DMS 273 (cell line): ENCODE results near the gene NEUROG3.
"Not testable (repeated sequence)": the region's sequence is repeated elsewhere in the genome, so short reads cannot be mapped to it uniquely, and the experiment has no call there.

Experiments
- DNase-seq: peaks from one replicate; lab custom pipeline; 2025; ENCODE audit not compliant: unreplicated experiment; lab: John Stamatoyannopoulos, UW

NEUROG3 gene

DNA sequence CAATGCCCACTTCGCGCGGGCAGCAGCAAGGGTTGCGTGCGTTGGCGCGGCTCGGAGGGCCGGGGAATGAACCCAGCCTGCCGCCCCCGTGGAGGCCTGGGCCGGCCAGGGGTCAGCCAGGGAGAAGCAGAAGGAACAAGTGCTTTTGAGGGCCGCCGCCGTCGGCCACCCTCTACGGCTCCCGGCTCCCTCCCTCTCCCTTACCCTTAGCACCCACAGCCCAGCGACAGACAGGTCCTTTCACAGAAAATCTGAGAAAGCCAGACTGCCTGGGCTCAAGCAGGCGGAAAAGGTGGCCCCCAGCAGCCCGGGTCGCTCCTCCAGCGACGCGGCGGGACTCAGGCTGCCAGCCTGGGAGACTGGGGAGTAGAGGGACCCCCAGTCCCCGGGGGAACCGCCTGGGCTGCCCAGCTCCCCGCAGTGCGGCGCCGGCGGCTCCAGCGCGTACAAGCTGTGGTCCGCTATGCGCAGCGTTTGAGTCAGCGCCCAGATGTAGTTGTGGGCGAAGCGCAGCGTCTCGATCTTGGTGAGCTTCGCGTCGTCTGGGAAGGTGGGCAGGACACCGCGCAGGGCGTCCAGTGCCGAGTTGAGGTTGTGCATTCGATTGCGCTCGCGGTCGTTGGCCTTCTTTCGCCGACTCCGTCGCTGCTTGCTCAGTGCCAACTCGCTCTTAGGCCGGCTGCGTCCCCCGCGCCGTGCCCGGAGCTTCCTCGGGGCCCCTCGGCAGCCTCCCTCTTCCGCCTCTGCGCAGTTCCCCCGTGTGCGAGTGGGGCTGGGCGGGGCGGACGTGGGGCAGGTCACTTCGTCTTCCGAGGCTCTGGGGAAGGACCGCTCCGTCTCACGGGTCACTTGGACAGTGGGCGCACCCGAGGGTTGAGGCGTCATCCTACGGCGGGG, 815 bp downstream of the NEUROG3 start:
- peak; percentile 52 for DNase-seq

DNA sequence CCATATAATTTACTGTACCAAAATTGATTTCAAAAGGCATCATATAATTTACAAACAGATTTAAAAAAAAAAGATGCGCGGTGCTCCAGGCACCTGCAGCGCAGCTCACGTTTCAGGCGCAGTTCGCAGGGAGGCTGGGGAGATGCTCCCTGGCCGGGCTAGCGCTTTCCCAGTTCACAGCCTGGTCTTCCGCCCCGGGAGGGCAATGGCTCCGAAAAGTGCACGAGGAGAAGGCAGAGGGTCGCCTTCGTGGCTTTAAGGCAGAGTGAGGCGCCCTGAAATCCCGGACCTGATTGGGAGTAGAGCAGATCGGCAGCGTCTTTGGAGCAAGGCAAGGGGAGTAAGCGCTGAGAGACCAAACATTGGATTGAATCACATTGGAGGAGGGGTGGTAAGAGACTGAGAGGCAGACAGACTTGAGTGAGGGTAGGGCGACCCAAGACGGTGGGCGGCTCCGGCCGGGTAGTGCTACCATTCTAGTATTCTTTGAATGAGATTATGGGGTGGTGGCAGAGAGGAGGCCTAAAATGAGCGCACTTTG, 1.5 kb downstream of the NEUROG3 start:
- DNase-seq = peak; percentile 13

DNA sequence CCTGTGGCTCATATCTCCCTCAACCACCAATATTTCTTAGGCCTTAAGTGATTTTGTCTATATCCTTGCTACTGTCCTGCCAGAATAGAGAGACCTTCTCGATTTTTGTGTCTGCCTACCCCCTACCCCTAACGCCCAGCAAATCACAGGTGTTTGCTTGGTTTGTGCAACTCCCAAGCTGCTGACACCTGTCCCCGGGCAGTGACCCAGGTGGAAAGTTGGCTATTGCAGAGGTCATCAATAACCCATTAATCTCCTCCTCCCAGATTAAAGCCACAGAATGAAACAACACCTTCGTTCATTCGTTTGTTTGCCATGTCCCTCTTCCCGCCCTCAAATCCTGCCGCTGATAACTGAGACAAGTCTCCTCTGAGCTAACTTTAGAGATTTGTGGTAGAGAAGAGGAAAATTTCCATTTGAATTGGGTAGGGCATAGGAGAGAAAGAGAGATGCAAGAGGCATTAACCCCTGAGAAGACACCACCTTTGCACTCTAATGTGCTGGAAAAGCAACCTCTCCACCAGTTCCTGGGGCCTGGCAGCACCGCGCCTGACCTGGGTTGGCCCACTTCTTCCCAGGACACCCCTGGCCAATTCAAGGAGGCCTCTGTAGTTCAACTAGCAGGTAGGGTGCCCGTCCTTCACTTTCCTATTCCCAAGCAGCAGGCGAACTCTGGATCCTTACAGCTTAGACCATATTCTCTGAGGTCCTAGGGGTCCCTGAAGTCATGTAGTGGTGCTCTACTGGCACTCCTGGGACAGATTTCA, 3.0 kb downstream of the NEUROG3 start:
- DNase-seq = no peak

DNA sequence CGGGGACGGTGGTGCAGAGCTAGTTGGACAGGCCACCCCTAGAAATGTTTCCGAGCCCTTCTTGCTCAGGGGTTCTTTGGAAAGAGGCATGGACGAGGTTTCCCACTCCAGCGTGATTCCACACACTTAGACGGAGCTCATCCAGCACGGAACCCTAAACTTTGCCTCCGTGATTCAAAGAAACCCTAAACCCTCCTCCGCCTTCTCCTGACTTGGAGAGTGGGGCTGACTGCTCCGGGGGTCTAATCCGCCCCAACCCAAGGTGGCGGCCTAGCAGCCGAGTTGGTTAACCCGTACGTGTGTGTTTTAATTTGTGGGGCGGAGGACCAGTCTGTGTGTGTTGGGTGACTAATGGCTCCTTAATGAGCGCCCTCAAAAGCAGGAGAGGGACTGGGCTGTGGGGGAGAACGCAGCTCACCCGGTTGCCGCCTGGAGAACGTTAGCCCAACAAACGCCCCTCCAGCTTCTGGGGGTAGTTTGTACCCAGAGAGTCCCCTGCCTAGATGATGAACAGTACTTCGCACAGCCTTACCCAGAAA, 3.8 kb downstream of the NEUROG3 start:
- DNase-seq = no peak

DNA sequence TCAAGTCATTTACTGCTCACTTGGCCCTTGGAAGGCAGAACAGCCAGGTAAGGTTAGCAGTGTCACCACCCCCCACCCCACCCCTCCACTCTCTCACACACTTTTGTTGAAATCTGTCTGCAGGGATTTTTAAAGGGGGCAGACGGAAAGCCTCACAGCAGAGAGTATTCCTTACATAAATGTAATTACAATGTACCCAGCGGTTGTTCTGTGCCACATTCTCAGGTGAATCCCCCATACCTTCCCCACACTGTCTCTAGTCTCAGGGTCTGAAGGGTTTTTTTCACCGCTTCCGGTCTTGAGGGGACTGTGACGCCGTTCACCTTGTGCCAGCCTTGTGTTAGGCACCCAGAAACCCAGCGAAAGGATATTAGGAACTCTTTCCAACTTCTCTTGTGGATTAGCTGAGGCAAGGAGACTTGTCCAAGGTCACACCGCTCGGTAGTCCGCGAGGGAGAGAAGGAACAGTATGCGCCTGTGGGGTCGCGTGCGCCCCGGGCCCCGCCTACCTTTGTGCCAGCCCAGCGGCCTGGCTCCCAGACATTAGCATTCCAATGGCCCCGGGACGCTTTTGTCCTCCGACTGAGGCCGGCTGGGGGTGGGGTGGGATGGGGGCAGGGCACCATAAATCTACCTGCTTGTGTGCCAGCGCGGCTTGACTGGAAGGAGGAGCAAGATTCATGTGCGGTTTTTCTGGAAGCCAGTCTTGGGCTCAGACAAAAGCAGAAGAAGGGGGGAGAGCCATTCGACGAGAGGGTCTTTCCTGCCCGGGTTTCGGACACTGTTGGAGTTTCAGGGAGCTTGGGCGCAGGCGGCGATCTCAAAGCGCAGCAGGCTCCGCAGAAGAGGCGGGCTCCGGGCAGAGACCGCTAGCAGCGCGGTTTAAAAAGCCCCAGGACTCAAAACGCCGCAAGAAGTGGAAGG, 4.5 kb downstream of the NEUROG3 start:
- DNase-seq = no peak

DNA sequence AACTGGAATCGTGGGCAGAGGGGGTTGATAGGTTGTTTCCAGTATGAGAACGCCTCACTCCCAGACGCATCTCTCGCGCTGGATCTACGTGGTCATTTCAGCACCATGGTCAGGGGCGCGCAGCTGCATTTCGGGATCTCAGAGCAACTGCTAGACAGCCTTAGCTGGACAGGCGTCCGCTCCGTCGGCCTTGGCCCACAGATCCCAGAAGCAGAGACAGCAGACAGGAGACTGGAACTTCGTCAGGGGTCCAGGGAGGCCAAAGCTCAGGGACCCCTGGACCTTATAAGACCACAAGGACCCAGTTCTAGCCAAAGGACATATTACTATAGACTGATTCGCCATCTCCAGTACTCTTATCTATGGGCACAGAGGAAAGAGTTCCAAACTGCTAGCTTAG, 5.3 kb downstream of the NEUROG3 start:
- DNase-seq = no peak

DNA sequence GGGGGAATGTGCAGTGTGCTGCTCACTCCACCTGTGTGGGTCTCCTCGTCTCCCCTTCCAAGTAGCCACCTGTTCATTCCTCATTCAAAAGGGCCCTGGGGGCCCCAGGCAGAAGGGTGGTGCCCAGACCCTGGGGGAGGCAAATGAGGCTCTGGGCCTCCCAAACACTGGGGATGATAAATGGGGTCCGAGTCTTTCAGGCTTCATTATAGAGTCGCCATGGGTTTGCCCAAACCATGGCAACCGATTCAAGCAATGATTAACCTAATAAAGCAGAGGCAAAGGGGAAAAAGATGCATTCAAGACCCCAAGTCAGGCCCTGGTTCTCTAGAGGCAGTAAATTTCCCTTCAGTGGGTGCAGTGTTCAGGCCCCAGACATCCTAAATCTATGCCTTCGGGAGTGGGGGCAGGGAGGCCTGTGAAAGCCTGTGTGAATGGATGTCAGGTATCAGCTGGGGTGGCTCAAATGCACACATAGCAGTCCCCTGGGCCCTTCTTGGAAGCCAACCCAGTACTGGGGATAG, 10.4 kb downstream of the NEUROG3 start:
- DNase-seq = peak; percentile 9

DNA sequence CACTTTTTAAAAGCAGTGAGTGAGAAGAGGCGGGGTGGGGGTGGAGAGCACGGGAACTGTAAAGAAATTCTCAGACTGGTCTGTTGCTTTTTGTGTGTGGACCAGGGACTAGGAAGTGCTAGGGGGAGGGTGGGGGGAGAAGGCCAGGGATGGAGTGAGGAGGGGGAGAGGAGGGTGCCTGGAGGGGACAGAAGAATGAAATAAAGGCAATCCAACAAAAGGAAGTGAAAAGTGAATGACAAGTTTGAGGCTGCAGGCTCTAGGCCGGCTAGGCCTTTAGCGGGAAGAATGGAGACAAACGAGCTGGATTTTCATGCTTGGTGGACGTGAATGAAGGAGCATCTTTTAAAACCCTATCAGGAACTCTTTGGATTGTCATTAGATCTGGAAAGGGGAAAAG, 13.7 kb downstream of the NEUROG3 start:
- DNase-seq = no peak

DNA sequence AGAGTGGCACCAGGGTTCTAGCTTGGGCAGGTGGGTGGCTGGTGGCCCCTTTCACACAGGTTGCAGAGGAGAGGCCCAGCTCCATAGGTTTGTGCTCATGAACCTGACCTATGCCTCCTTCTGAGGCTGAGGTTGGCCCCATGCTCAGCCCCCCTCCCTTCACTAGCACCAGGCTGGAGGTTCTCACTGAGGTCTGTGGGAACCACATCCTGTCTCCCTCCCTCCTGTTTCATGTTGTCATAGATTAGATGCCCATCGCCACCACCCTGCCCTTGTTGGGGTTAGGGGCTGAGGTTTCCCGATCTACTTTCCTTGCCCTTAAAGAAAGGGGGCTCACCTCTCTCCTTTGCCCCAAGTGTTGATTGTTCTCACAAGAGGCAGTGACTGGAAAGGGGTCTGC, 14.7 kb downstream of the NEUROG3 start:
- no peak for DNase-seq

DNA sequence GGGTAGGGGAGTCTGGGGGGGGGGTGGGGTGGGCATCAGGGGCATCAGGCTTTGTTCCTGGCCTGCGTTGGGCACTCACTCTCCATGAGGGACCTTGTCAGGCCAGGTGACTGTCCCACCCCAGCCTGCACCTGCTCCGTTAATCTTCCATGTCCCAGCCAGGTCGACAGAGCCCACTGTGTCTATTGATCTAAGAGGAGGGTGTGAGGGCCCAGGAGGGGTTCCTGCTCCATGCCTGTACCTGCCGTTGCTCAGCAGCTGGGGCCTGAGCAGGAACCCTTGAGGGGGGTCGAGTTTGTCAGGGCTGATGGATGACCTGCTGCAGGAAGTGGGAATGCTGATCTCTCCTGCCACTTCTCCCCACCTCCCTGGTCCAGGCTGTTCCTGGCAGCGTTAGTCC, 18.6 kb downstream of the NEUROG3 start:
- no peak for DNase-seq

DNA sequence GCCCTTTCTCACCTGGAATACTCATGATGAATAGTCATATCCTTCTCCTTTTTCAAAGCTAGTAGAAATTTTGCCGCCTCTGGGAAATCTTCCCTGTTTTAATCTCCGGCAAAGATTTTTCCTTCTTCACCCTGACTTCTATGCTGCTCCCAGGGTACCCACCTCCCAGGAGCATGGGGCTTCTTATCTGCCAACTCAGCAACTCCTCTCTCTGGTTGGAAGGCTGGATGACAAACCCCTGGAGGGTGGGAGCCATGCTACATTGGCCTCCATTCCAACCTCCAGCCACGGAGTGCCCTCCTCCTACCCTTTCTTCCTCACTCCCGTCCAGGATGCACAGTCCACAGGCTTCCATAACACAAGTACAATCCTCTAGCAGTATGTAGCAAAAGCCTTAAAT, 19.9 kb downstream of the NEUROG3 start:
- DNase-seq = no peak

DNA sequence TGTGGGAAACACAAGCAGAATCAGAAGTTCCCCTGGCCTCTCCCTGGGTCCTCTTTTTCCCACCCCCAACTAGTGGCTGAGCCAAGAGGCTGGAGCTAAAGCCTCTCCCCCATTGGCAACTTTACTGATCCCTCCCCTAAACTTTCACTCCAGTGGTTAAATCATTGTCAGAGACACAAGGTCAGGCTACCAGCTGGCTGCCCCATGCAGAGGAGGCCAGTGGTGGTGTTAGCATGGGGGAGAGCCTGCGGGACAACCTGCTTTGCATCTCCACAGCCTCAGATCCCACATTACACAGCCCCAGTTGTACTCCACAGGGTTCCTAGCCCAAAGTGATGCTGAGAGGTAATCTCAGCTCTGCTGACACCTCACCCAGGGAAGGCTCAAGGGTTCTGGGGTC, 21.0 kb downstream of the NEUROG3 start:
- no peak for DNase-seq

DNA sequence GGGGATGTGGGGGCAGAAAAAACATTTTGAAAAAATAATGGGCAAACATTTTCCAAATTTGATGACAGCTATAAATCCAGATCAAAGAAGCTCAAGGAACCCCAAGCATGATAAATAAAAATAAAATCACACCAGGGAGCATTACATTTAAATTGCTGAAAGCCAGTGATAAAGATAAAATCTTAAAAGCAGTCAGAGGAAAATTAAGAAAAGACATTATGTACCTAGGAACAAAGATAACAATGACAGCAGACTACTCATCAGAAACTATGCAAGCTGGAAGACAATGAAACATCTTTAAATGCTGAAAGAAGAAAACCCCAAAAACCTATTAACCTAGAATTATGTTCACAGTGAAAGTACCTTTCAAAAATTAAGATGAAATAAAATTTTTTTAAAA, 23.3 kb downstream of the NEUROG3 start:
- DNase-seq = peak; percentile 10

DNA sequence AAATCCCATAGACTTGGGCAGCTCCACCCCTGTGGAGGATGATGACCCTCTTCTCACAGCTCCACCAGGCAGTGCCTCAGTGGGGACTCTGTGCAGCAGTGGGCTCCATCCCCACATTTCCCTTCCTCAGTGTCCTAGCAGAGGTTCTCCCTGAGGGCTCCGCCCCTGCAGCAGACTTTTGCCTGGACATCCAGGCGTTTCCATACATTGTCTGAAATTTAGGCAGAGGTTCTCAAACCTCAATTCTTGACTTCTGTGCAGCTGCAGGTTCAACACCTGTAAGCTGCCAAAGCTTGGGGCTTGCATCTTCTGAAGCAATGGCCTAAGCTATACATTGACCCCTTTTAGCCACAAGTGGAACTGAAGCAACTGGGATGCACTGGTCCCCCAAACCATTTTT, 31.8 kb downstream of the NEUROG3 start:
- no peak for DNase-seq

DNA sequence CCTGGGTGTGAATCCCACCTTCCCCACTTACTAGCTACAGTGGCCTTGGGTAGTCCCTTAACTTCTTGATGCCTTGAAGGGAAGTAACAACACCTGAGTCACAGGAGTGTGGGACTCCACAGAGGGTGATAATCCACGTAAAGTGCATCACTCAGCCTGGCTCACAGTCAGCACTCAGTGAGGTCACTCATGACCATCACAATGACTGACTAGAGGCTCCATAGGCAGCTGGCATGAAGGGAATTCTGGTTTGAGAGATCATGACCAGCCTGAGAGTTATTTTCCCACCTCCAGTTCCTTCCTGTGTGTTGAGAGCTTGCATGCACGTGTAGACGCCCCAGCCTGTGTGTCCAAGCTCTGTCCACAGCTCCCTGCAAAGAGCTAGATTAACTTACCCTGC, 34.8 kb downstream of the NEUROG3 start:
- DNase-seq = no peak

DNA sequence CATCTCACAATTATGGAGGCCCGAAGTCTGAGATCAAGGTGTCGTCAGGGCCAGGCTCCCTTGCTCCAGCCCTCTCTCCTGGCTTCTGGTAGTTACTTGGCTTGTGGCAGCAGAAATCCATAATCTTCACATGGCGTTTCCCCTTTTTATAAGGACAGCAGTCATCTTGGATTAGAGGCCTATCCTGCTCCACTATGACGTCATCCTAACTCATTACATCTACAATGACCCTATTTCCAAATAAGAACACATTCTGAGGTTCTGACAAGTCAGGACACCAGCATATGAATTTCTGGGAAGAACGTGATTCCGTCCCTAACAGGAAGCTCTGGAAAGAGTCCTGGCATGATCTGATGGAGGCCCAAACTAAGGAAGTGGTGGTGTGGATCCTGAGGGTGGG, 35.8 kb downstream of the NEUROG3 start:
- DNase-seq = no peak

DNA sequence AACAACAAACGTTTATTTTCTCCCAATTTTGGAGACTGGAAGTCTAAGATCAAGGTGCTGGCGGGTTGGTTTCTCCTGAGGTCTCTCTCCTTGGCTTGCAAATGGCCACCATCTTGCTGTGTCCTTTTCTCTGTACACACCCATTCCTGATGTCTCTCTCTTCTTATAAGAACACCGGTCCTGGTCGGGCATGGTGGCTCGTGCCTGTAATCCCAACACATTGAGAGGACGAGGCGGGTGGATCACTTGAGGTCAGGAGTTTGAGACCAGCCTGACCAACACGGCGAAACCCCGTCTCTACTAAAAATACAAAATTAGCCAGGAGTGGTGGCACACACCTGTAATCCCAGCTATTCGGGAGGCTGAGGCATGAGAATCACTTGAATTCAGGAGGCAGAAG, 36.7 kb downstream of the NEUROG3 start:
- DNase-seq = not testable (repeated sequence)

DNA sequence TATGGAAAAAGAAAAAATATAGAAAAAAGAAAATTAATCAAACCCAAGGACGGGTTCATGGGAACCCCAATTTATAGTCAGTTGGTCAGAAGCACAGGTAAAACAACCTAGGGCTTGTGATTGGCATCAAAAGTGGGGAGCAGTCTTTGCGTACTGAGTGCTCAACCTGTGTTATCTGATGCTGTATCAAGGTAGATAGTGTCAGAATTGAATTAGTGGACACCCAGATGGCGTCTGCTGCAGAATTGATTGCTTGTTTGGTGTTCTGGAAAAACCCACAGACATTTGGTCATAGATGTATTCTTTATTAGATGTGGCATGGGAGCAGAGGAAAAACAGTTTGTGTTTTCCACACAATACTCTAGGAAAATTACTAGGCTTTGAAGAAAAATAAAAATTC, 39.6 kb downstream of the NEUROG3 start:
- DNase-seq = no peak

DNA sequence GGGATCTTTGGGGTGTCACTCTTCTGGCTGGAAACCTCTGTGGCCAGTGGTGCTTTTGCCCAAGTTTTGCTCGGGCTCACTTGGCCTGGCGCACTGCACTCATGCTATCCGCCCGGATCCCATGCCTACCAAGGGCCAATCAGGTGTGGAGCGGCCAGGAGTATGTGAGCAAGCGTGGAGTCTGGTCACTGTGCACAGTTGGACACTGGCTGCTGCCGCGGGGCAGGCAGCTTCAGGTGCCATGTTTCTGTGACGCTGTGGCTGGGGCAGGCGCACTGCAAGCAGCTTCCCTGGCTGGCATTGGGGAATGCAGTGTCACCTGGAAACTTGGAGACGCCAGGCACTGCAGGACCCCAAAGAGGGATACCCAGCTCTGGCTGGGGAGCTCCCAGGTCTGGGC, 45.3 kb downstream of the NEUROG3 start:
- DNase-seq = no peak
